A549 (cell line): ENCODE results near the gene OXLD1.

ENCODE experiments used
- BHLHE40 ChIP-seq: IDR thresholded peaks from 2 replicates; pipeline ENCODE4 v1.6.1; 2012; ENCODE audit warnings: low read depth, low read length, inconsistent platforms
- CHD4 ChIP-seq: fragments of 200-600 bp; sonication (generic); IDR thresholded peaks from 2 replicates; pipeline ENCODE4 v1.6.1; 2016; ENCODE audit warnings: antibody characterized with exemption, mild to moderate bottlenecking, borderline replicate concordance
- MAFK ChIP-seq: fragments of 450-650 bp; IDR thresholded peaks from 2 replicates; pipeline ENCODE4 v1.6.1; 2014; ENCODE audit not compliant: partially characterized antibody
- NPAS2 ChIP-seq: fragments of 250-450 bp; sonication (Bioruptor Pico); IDR thresholded peaks from 2 replicates; pipeline ENCODE4 v1.8.0; 2022; ENCODE audit warnings: mild to moderate bottlenecking, moderate library complexity, borderline replicate concordance
- NR3C1 ChIP-seq: fragments of >200 bp; sonication (Bioruptor Twin); formaldehyde crosslinking; IDR thresholded peaks from 3 replicates; pipeline ENCODE4 v1.6.1; 2017
- POLR2A ChIP-seq: IDR thresholded peaks from 2 replicates; pipeline ENCODE4 v1.6.1; 2012; ENCODE audit warnings: mild to moderate bottlenecking, low read length
- RNF2 ChIP-seq: fragments of 200-600 bp; sonication (generic); IDR thresholded peaks from 2 replicates; pipeline ENCODE4 v1.6.1; 2016; ENCODE audit warnings: low read depth, mild to moderate bottlenecking, antibody characterized with exemption, moderate library complexity, borderline replicate concordance
- SMC3 ChIP-seq: fragments of >200 bp; sonication (Bioruptor Twin); formaldehyde crosslinking; IDR thresholded peaks from 3 replicates; pipeline ENCODE4 v1.6.1; 2018; ENCODE audit warnings: inconsistent platforms
- SREBF2 ChIP-seq: fragments of 450-650 bp; IDR thresholded peaks from 2 replicates; pipeline ENCODE4 v1.6.1; 2014; ENCODE audit warnings: mild to moderate bottlenecking, moderate library complexity
- TF ChIP-seq, protein P1 (sequence below): fragments of 150-350 bp; IDR thresholded peaks from 2 replicates; pipeline ENCODE4 v1.6.1; 2014; ENCODE audit warnings: low read depth, mild to moderate bottlenecking, low read length
- TF ChIP-seq, protein P2 (sequence below): fragments of 200-600 bp; sonication (generic); IDR thresholded peaks from 2 replicates; pipeline ENCODE4 v1.6.1; 2016; ENCODE audit warnings: antibody characterized with exemption, mild to moderate bottlenecking, moderate library complexity
- TF ChIP-seq, protein P3 (sequence below): fragments of >200 bp; sonication (Bioruptor Twin); formaldehyde crosslinking; IDR thresholded peaks from 3 replicates; pipeline ENCODE4 v1.5.1; 2016
- TF ChIP-seq, protein P4 (sequence below): IDR thresholded peaks from 2 replicates; pipeline ENCODE4 v1.6.1; 2012
- TF ChIP-seq, protein P5 (sequence below): fragments of 250-450 bp; sonication (Bioruptor Pico); IDR thresholded peaks from 2 replicates; pipeline ENCODE4 v1.5.0; 2021; ENCODE audit warnings: mild to moderate bottlenecking, moderate library complexity, borderline replicate concordance

DNA sequence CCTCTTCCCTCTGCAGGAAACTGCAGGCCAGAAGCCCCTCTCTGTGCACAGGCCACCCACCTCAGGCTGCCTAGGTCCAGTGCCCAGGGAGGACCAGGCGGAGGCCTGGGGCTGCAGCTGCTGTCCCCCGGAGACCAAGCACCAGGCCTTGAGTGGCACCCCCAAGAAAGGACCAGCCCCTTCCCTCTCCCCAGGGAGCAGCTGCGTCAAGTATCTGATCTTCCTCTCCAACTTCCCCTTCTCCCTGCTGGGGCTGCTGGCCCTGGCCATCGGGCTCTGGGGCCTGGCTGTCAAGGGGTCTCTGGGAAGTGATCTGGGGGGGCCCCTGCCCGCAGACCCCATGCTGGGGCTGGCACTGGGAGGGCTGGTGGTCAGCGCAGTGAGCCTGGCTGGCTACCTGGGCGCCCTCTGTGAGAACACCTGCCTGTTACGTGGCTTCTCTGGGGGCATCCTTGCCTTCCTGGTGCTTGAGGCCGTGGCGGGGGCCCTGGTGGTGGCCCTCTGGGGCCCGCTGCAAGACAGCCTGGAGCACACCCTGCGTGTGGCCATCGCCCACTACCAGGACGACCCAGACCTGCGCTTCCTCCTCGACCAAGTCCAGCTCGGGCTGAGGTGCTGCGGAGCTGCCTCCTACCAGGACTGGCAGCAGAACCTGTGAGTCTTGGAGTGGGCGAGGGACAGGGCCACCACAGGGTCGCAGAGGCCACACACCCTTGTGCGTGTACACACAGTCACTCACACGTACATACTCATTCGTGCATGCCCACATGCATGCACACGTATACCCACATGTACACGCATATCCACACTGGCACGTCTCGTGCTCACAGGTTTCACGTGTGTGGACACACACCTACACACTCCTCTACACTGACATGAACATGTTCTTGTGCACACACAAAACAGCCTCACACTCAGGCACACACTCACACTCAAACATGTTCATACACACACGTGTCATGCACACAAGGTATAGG is 21.1 kb downstream of the OXLD1 start:
- TF ChIP-seq, protein P1, sequence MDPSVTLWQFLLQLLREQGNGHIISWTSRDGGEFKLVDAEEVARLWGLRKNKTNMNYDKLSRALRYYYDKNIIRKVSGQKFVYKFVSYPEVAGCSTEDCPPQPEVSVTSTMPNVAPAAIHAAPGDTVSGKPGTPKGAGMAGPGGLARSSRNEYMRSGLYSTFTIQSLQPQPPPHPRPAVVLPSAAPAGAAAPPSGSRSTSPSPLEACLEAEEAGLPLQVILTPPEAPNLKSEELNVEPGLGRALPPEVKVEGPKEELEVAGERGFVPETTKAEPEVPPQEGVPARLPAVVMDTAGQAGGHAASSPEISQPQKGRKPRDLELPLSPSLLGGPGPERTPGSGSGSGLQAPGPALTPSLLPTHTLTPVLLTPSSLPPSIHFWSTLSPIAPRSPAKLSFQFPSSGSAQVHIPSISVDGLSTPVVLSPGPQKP = no peak
- TF ChIP-seq SMC3 (no peak), NPAS2 (CRISPR knock-in tag) (no peak), NR3C1 (no peak), RNF2 (no peak), SREBF2 (no peak), MAFK (no peak), POLR2A (no peak), CHD4 (no peak), BHLHE40 (no peak)
- TF ChIP-seq, protein P2, sequence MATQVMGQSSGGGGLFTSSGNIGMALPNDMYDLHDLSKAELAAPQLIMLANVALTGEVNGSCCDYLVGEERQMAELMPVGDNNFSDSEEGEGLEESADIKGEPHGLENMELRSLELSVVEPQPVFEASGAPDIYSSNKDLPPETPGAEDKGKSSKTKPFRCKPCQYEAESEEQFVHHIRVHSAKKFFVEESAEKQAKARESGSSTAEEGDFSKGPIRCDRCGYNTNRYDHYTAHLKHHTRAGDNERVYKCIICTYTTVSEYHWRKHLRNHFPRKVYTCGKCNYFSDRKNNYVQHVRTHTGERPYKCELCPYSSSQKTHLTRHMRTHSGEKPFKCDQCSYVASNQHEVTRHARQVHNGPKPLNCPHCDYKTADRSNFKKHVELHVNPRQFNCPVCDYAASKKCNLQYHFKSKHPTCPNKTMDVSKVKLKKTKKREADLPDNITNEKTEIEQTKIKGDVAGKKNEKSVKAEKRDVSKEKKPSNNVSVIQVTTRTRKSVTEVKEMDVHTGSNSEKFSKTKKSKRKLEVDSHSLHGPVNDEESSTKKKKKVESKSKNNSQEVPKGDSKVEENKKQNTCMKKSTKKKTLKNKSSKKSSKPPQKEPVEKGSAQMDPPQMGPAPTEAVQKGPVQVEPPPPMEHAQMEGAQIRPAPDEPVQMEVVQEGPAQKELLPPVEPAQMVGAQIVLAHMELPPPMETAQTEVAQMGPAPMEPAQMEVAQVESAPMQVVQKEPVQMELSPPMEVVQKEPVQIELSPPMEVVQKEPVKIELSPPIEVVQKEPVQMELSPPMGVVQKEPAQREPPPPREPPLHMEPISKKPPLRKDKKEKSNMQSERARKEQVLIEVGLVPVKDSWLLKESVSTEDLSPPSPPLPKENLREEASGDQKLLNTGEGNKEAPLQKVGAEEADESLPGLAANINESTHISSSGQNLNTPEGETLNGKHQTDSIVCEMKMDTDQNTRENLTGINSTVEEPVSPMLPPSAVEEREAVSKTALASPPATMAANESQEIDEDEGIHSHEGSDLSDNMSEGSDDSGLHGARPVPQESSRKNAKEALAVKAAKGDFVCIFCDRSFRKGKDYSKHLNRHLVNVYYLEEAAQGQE = no peak
- TF ChIP-seq, protein P3, sequence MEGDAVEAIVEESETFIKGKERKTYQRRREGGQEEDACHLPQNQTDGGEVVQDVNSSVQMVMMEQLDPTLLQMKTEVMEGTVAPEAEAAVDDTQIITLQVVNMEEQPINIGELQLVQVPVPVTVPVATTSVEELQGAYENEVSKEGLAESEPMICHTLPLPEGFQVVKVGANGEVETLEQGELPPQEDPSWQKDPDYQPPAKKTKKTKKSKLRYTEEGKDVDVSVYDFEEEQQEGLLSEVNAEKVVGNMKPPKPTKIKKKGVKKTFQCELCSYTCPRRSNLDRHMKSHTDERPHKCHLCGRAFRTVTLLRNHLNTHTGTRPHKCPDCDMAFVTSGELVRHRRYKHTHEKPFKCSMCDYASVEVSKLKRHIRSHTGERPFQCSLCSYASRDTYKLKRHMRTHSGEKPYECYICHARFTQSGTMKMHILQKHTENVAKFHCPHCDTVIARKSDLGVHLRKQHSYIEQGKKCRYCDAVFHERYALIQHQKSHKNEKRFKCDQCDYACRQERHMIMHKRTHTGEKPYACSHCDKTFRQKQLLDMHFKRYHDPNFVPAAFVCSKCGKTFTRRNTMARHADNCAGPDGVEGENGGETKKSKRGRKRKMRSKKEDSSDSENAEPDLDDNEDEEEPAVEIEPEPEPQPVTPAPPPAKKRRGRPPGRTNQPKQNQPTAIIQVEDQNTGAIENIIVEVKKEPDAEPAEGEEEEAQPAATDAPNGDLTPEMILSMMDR = no peak
- TF ChIP-seq, protein P4, sequence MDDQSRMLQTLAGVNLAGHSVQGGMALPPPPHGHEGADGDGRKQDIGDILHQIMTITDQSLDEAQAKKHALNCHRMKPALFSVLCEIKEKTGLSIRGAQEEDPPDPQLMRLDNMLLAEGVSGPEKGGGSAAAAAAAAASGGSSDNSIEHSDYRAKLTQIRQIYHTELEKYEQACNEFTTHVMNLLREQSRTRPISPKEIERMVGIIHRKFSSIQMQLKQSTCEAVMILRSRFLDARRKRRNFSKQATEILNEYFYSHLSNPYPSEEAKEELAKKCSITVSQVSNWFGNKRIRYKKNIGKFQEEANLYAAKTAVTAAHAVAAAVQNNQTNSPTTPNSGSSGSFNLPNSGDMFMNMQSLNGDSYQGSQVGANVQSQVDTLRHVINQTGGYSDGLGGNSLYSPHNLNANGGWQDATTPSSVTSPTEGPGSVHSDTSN = no peak
- TF ChIP-seq, protein P5, sequence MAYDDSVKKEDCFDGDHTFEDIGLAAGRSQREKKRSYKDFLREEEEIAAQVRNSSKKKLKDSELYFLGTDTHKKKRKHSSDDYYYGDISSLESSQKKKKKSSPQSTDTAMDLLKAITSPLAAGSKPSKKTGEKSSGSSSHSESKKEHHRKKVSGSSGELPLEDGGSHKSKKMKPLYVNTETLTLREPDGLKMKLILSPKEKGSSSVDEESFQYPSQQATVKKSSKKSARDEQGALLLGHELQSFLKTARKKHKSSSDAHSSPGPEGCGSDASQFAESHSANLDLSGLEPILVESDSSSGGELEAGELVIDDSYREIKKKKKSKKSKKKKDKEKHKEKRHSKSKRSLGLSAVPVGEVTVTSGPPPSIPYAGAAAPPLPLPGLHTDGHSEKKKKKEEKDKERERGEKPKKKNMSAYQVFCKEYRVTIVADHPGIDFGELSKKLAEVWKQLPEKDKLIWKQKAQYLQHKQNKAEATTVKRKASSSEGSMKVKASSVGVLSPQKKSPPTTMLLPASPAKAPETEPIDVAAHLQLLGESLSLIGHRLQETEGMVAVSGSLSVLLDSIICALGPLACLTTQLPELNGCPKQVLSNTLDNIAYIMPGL (CRISPR knock-in tag) = no peak
